ENCODE results near the gene FOS. TPM values are rescaled to one million over a fixed set of nuclear protein-coding genes. Genes with fewer than 3 reads are reported as not detected.

The FOS gene
- total and polyA plus RNA-seq, 2 of the 4 experiments (the other 2 are of a cell fraction) = 53.6 to 171 TPM

GRCh38 chr14:75283833-75284563 lies 5.4 kb downstream of the FOS start (continued):
- TF ChIP-seq CTCF (conservative IDR thresholded peaks at IDR 0.05; ENCODE audit: low read depth, low read length) (no peak), SMC3 (IDR thresholded peaks at IDR 0.05; ENCODE audit: low read depth, low read length) (no peak)

- no peak overlapping the region for H2AK9ac ChIP-seq (replicated peaks; ENCODE audit: low read depth, low read length, poor library complexity)
- no peak overlapping the region for H4K91ac ChIP-seq (ENCODE audit: insufficient read depth, low read depth, low read length)
- no peak overlapping the region for H3K4me3 ChIP-seq (ENCODE audit: insufficient read depth, low read depth, low read length)
- no peak overlapping the region for H3K14ac ChIP-seq (replicated peaks; ENCODE audit: low read depth, low read length)
- intact Hi-C loops (cut with micrococcal nuclease) = loop anchor here (2.0 kb wide), 1 partner anchor 75 kb away; no protein-coding TSS in a partner anchor
- no peak overlapping the region for H2BK15ac ChIP-seq (ENCODE audit: low read depth, low read length)
- H3K18ac ChIP-seq (ENCODE audit: low read depth, low read length) = no peak overlapping the region
- H3K4me2 ChIP-seq (ENCODE audit: low read depth, low read length) = no peak overlapping the region
- peaks cover 2% of the 10 kb centered on the region; the same call in 1 of the 2 replicates for H3K9me1 ChIP-seq (ENCODE audit: insufficient read depth, low read length)
- H2BK120ac ChIP-seq (ENCODE audit: low read depth, low read length) = no peak overlapping the region
- in situ Hi-C loops (cut with MboI; ENCODE audit: low sequenced_read_pairs) = loop anchor here (25.0 kb wide), 1 partner anchor 1752 kb away; the partner anchor contains the start of gene IRF2BPL
- CTCF ChIA-PET = interaction anchor here (0.8 kb wide), 1 partner anchor 9 kb away, joined by 3 read pairs; no protein-coding TSS in a partner anchor
- peaks cover under 1% of the 10 kb centered on the region for H4K20me1 ChIP-seq (ENCODE audit: insufficient read depth, low read length)
- no peak overlapping the region for H4K5ac ChIP-seq (ENCODE audit: low read depth, low read length)
- H3K23ac ChIP-seq (ENCODE audit: low read depth, low read length) = no peak overlapping the region
- H3K9ac ChIP-seq (ENCODE audit: low read depth, low read length) = no peak overlapping the region
- H3K79me1 ChIP-seq (ENCODE audit: low read depth in 1 of 2, low read length in 2 of 2) = peaks cover 5 to 12% of the 10 kb centered on the region in 2 experiments
- H3K56ac ChIP-seq (ENCODE audit: extremely low read depth, insufficient read depth, low read length) = no peak overlapping the region
- no peak overlapping the region for H2AK5ac ChIP-seq (ENCODE audit: low read depth, low read length)
- H3K9me3 ChIP-seq (ENCODE audit: control insufficient read depth, insufficient read depth, low read length) = no peaks in the 10 kb centered on the region
- BruUV-seq (replicated peaks) = no TSS peak
- H3K27me3 ChIP-seq (ENCODE audit: control insufficient read depth, insufficient read depth, low read length) = peaks cover 3% of the 10 kb centered on the region; the same call in 1 of the 2 replicates
- H4K8ac ChIP-seq (ENCODE audit: low read depth in 2 of 2, low read length in 2 of 2) = no peak overlapping the region
- H3K27ac ChIP-seq (ENCODE audit: insufficient read depth, low read length) = no peak overlapping the region
- H3K4me1 ChIP-seq (ENCODE audit: control insufficient read depth, insufficient read depth, low read length) = peaks cover 3% of the 10 kb centered on the region
- H2BK20ac ChIP-seq (ENCODE audit: low read depth, low read length) = no peak overlapping the region
- H2AFZ ChIP-seq (replicated peaks; ENCODE audit: low read length, poor library complexity) = no peak overlapping the region
- POLR2A ChIA-PET (ENCODE audit: unreplicated experiment) = no interaction called here
- no peak for ATAC-seq (ENCODE audit: low read depth)
- peaks cover 9% of the 10 kb centered on the region for H3K36me3 ChIP-seq (ENCODE audit: control insufficient read depth, insufficient read depth, low read length)
- H3K4ac ChIP-seq (ENCODE audit: low read depth, low read length) = no peak overlapping the region
- H2BK5ac ChIP-seq (ENCODE audit: low read depth, low read length, poor library complexity, severe bottlenecking) = no peak overlapping the region
- dilution Hi-C loops (cut with HindIII; ENCODE audit: low sequenced_read_pairs, unreplicated experiment) = no loop called here
- no peak for DNase-seq
- no peak for TF ChIP-seq MAFK (IDR thresholded peaks at IDR 0.05; ENCODE audit: low read depth, low read length)
- TF ChIP-seq, protein P1, sequence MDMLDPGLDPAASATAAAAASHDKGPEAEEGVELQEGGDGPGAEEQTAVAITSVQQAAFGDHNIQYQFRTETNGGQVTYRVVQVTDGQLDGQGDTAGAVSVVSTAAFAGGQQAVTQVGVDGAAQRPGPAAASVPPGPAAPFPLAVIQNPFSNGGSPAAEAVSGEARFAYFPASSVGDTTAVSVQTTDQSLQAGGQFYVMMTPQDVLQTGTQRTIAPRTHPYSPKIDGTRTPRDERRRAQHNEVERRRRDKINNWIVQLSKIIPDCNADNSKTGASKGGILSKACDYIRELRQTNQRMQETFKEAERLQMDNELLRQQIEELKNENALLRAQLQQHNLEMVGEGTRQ (IDR thresholded peaks at IDR 0.05; ENCODE audit: low read depth, low read length) = no peak
- TF ChIP-seq CEBPB (IDR thresholded peaks at IDR 0.05; ENCODE audit: low read depth, low read length) = no peak
- no peak for TF ChIP-seq MAZ (IDR thresholded peaks at IDR 0.05; ENCODE audit: borderline replicate concordance, low read depth, low read length)
- TF ChIP-seq RAD21 (IDR thresholded peaks at IDR 0.05; ENCODE audit: low read length) = no peak
- no peak for TF ChIP-seq RFX5 (IDR thresholded peaks at IDR 0.05; ENCODE audit: low read depth, low read length)
- no peak for TF ChIP-seq MXI1 (IDR thresholded peaks at IDR 0.05; ENCODE audit: borderline replicate concordance, low read depth, low read length)
- no peak for TF ChIP-seq FOS (IDR thresholded peaks at IDR 0.05; ENCODE audit: low read depth, low read length)
- no peak for TF ChIP-seq CTCF (conservative IDR thresholded peaks at IDR 0.05; ENCODE audit: low read depth, low read length)
- TF ChIP-seq NFE2L2 (IDR thresholded peaks at IDR 0.05; ENCODE audit: low read depth, low read length) = no peak
Measured at GRCh38 chr14:75285331-75285730, 6.7 kb downstream of the FOS start.

All from IMR-90 (cell line).